Putamen (tissue), 1 donor: Measurements from ENCODE around the gene RNPS1.
"Not testable (repeated sequence)": the region's sequence is repeated elsewhere in the genome, so short reads cannot be mapped to it uniquely, and the experiment has no call there.

ENCODE experiments used
- DNase-seq: peaks from one replicate; pipeline ENCODE4 v3.0.0-alpha.2; 2016; ENCODE audit warnings: low spot score

The RNPS1 gene

GRCh38 chr16:2282866-2283555 lies 15.1 kb upstream of the RNPS1 start:
- DNase-seq: no peak

- no peak for DNase-seq
Observed at GRCh38 chr16:2282262-2282661, 14.3 kb upstream of the RNPS1 start.

- no peak for DNase-seq
Observed at GRCh38 chr16:2280981-2281542, 13.1 kb upstream of the RNPS1 start.

GRCh38 chr16:2280461-2280860 lies 12.5 kb upstream of the RNPS1 start:
- DNase-seq: no peak

GRCh38 chr16:2278956-2279800 lies 11.3 kb upstream of the RNPS1 start:
- no peak for DNase-seq

- DNase-seq: no peak
Observed at GRCh38 chr16:2278272-2278608, 10.3 kb upstream of the RNPS1 start.

- no peak for DNase-seq
Observed at GRCh38 chr16:2277466-2278271, 9.7 kb upstream of the RNPS1 start.

- DNase-seq: no peak
Observed at GRCh38 chr16:2276368-2277195, 8.7 kb upstream of the RNPS1 start.

GRCh38 chr16:2275476-2276367 lies 7.8 kb upstream of the RNPS1 start:
- no peak for DNase-seq

GRCh38 chr16:2273931-2274330 lies 6.0 kb upstream of the RNPS1 start:
- no peak for DNase-seq

GRCh38 chr16:2273484-2273883 lies 5.6 kb upstream of the RNPS1 start:
- DNase-seq: no peak

GRCh38 chr16:2271848-2272461 lies 4.0 kb upstream of the RNPS1 start:
- no peak for DNase-seq

GRCh38 chr16:2270588-2271470 lies 2.9 kb upstream of the RNPS1 start:
- no peak for DNase-seq

- no peak for DNase-seq
Observed at GRCh38 chr16:2270070-2270462, 2.1 kb upstream of the RNPS1 start.

GRCh38 chr16:2267505-2267912 lies 417 bp downstream of the RNPS1 start:
- DNase-seq: not testable (repeated sequence)

GRCh38 chr16:2266887-2267286 lies 1.0 kb downstream of the RNPS1 start:
- DNase-seq: not testable (repeated sequence)

GRCh38 chr16:2263026-2263425 lies 4.9 kb downstream of the RNPS1 start:
- DNase-seq: not testable (repeated sequence)

- DNase-seq: no peak
Observed at GRCh38 chr16:2260250-2260649, 7.7 kb downstream of the RNPS1 start.

GRCh38 chr16:2258530-2258929 lies 9.4 kb downstream of the RNPS1 start:
- DNase-seq: not testable (repeated sequence)
